ENCODE data around the gene NDP.

Gene NDP

DNA sequence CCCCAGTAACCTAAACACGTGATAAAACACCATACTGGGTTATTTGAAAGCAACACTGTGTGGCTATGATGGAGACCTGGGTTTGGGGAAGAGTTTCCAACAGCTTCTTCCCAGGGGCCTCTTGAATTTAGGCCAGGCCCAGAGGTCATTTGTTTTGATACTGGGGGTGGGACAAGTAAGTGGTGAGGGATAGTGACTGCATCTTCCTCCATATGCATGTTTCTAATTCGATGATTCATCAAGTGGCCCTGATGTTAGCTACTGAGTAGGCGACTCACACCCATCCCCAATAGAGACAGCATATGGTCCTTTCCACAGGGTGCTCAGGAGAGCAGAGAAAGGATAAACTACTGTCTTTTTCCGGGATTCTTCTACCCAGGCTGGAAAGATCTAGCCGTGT lies 2.7 kb downstream of the NDP start:
- DNase-seq (ENCODE audit: extremely low read depth, insufficient read length) = no peak
- H3K27me3 ChIP-seq (replicated peaks; ENCODE audit: control insufficient read depth, insufficient read depth, low read length) = no peaks in the 10 kb centered on the region; the same call in 1 of the 2 replicates
- H3K4me3 ChIP-seq (replicated peaks; ENCODE audit: low read depth, low read length) = no peak overlapping the region
- H3K36me3 ChIP-seq (ENCODE audit: control insufficient read depth, insufficient read depth, low read length) = no peaks in the 10 kb centered on the region
- TF ChIP-seq, protein P1, sequence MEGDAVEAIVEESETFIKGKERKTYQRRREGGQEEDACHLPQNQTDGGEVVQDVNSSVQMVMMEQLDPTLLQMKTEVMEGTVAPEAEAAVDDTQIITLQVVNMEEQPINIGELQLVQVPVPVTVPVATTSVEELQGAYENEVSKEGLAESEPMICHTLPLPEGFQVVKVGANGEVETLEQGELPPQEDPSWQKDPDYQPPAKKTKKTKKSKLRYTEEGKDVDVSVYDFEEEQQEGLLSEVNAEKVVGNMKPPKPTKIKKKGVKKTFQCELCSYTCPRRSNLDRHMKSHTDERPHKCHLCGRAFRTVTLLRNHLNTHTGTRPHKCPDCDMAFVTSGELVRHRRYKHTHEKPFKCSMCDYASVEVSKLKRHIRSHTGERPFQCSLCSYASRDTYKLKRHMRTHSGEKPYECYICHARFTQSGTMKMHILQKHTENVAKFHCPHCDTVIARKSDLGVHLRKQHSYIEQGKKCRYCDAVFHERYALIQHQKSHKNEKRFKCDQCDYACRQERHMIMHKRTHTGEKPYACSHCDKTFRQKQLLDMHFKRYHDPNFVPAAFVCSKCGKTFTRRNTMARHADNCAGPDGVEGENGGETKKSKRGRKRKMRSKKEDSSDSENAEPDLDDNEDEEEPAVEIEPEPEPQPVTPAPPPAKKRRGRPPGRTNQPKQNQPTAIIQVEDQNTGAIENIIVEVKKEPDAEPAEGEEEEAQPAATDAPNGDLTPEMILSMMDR (IDR thresholded peaks at IDR 0.05; ENCODE audit: insufficient read depth, low read length, poor library complexity, severe bottlenecking) = no peak

DNA sequence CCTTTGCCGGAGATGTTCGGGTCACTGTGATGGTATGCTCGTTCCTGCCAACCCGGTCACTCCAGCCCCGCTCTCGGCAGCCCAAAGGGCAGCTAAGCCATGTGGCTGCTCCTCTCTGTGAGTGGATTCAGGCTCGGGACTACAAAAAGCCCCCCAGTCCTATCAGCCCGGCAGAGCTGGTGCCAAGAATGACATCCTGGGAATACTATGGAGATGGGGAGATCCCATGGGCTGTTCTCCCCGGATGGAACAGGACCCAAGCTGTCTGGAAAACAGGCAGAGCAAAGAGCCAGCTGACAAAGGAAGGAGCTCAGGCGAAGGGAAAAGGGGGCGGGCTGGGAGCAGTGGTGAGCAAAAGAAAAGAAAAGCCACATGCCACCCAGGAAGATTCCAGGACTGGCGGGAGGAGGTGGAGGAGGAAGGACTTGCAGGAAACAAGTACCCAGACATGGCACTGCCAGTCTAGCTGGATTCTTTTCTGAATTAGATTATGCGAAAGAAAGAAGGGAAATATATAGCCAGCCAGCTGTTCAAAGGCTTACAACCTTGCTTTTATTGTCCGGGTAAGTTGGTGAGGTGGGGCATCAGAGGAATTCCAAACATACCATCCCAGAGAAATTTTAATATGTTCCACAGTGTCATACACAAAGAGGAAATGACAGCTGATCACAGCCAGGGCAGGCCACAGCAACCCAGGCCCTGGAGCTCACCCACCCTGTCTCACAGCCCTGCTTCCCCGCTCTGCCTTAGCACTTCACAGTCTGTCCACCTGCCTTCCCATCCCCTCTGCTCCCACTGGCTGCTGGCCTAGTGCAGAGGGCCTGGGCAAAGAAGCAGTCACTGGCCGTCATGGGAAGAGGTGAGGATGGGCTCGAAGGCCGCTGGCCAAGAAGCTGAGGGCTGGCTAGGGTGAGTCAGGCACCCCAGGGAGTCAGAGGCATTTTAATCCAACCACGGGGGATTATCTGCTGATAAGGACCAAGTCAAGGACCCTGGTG lies 3.4 kb downstream of the NDP start:
- no peak overlapping the region for H3K4me3 ChIP-seq (replicated peaks; ENCODE audit: low read depth, low read length)
- DNase-seq (ENCODE audit: extremely low read depth, insufficient read length) = no peak
- TF ChIP-seq, protein P1 (IDR thresholded peaks at IDR 0.05; ENCODE audit: insufficient read depth, low read length, poor library complexity, severe bottlenecking) = no peak

DNA sequence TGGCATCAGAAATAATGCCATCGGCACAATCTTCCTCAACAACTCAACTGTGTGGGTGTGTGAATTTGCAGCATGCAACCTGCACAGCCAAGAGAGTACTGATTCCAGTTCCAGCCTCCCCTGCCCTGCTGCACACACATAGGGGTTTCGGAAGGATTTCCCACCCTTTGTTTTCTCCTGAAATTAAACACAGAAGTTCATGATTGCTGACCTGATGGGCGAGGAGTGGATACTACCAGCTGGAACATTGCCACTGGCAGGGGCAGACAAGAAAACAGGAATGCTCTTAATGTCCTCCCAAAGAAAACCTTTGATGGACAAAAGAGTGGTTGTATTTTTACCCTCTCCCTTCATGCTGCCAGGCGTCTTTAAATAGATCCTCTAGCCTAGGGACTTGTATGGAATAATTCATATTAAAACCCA lies 4.8 kb downstream of the NDP start:
- TF ChIP-seq, protein P1 (IDR thresholded peaks at IDR 0.05; ENCODE audit: insufficient read depth, low read length, poor library complexity, severe bottlenecking) = no peak
- Histone ChIP-seq H3K27me3 (replicated peaks; ENCODE audit: control insufficient read depth, insufficient read depth, low read length) (no peaks in the 10 kb centered on the region; the same call in 1 of the 2 replicates), H3K36me3 (ENCODE audit: control insufficient read depth, insufficient read depth, low read length) (no peaks in the 10 kb centered on the region), H3K4me3 (replicated peaks; ENCODE audit: low read depth, low read length) (no peak overlapping the region)
- no peak for DNase-seq (ENCODE audit: extremely low read depth, insufficient read length)

More for the DNA sequence above, 3.4 kb downstream of the NDP start:
- Histone ChIP-seq H3K27me3 (replicated peaks; ENCODE audit: control insufficient read depth, insufficient read depth, low read length) (no peaks in the 10 kb centered on the region; the same call in 1 of the 2 replicates), H3K36me3 (ENCODE audit: control insufficient read depth, insufficient read depth, low read length) (no peaks in the 10 kb centered on the region)

DNA sequence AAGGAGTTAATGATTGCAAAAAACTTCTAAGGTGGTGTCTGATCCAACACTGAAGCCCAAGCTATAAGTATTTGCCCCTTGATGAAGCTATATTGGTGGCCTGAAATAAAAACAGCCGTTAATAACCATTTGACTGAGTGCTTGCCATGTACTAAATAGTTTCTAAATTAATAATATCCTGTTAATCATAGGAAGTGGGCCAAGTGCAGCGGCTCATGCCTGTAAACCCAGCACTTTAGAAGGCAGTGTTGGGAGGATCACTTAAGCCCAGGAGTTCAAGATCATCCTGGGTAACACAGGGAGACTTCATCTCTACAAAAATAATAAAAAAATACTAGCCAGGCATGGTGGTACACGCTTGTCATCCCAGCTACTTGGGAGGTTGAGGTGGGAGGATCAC lies 8.3 kb downstream of the NDP start:
- no peaks in the 10 kb centered on the region for H3K36me3 ChIP-seq (ENCODE audit: control insufficient read depth, insufficient read depth, low read length)
- TF ChIP-seq, protein P1 (IDR thresholded peaks at IDR 0.05; ENCODE audit: insufficient read depth, low read length, poor library complexity, severe bottlenecking) = no peak
- H3K27me3 ChIP-seq (replicated peaks; ENCODE audit: control insufficient read depth, insufficient read depth, low read length) = no peaks in the 10 kb centered on the region; the same call in 1 of the 2 replicates
- no peak overlapping the region for H3K4me3 ChIP-seq (replicated peaks; ENCODE audit: low read depth, low read length)
- no peak for DNase-seq (ENCODE audit: extremely low read depth, insufficient read length)

DNA sequence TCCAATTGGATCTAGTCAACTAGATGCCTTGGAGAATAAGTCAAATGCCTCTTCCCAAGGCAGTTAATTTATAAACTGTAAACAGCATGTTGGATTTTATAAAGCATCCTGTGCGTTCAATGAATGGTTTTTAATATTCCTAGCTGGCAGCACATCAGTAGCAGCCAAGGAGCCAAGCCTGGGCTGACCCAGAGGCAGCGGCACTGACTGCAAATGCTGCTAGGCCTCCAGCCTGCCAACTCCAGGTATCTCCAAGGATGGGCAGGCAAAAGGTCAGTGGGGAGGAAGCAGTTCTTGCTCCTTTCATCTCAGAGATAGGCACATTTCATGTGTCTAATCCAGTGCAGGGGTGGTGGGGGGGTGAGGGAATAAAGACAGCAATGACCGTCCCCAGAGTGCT lies 9.5 kb downstream of the NDP start:
- H3K4me3 ChIP-seq (replicated peaks; ENCODE audit: low read depth, low read length) = no peak overlapping the region
- TF ChIP-seq, protein P1 (IDR thresholded peaks at IDR 0.05; ENCODE audit: insufficient read depth, low read length, poor library complexity, severe bottlenecking) = no peak
- H3K36me3 ChIP-seq (ENCODE audit: control insufficient read depth, insufficient read depth, low read length) = no peaks in the 10 kb centered on the region
- DNase-seq (ENCODE audit: extremely low read depth, insufficient read length) = no peak
- H3K27me3 ChIP-seq (replicated peaks; ENCODE audit: control insufficient read depth, insufficient read depth, low read length) = peaks cover 2% of the 10 kb centered on the region; the same call in 1 of the 2 replicates

Measured in GM06990 (cell line).